HG03432 (cell line): ENCODE data around the gene DMRTB1.

ENCODE experiments used
- ATAC-seq: cut with Tn5 transposase; IDR thresholded peaks from one replicate; pipeline ENCODE4 v1.9.1; 2021; ENCODE audit warnings: mild to moderate bottlenecking, moderate library complexity; ENCODE audit not compliant: unreplicated experiment

DMRTB1 gene

GRCh38 chr1:53507116-53507820, 48.1 kb downstream of the DMRTB1 start:
- no peak for ATAC-seq

GRCh38 chr1:53508056-53508990, 49.1 kb downstream of the DMRTB1 start:
- ATAC-seq: no peak

GRCh38 chr1:53508991-53509666, 49.9 kb downstream of the DMRTB1 start:
- no peak for ATAC-seq

- ATAC-seq: no peak
Measured at GRCh38 chr1:53509775-53510174, 50.6 kb downstream of the DMRTB1 start.

GRCh38 chr1:53510215-53510614, 51.0 kb downstream of the DMRTB1 start:
- no peak for ATAC-seq

GRCh38 chr1:53511323-53511932, 52.2 kb downstream of the DMRTB1 start:
- ATAC-seq: no peak

GRCh38 chr1:53511933-53512806, 53.0 kb downstream of the DMRTB1 start:
- ATAC-seq: no peak

- no peak for ATAC-seq
Measured at GRCh38 chr1:53512807-53513755, 53.9 kb downstream of the DMRTB1 start.

GRCh38 chr1:53513846-53514245, 54.6 kb downstream of the DMRTB1 start:
- no peak for ATAC-seq

GRCh38 chr1:53514436-53514835, 55.2 kb downstream of the DMRTB1 start:
- ATAC-seq: no peak

GRCh38 chr1:53516181-53516580, 57.0 kb downstream of the DMRTB1 start:
- no peak for ATAC-seq
